Breast epithelium (tissue), 4 donors: ENCODE data around the gene IRS1. TPM values are rescaled to one million over a fixed set of nuclear protein-coding genes. Genes with fewer than 3 reads are reported as not detected.

ENCODE experiments used
- DNase-seq, 2 donors: peaks; one replicate each; pipeline ENCODE4 v3.0.0-alpha.2; 2019; ENCODE audit warnings: low spot score in 2 of 2
- H3K27ac ChIP-seq, 2 donors: fragments of 200-600 bp; sonication (generic) in 1 of 2; one replicate each; pipeline ENCODE4 v1.5.1; 2016 to 2019; ENCODE audit warnings: mild to moderate bottlenecking in 1 of 2
- H3K27me3 ChIP-seq, 2 donors: fragments of 200-600 bp; sonication (generic) in 1 of 2; one replicate each; pipeline versions ENCODE4 v1.5.1 to v1.6.0; 2017 to 2019; ENCODE audit warnings: control low read depth in 1 of 2, mild to moderate bottlenecking in 1 of 2
- H3K36me3 ChIP-seq: fragments of 200-600 bp; one replicate; pipeline ENCODE4 v1.5.1; 2019
- H3K4me1 ChIP-seq, 2 donors: fragments of 200-600 bp; sonication (generic); one replicate each; pipeline ENCODE4 v1.5.1; 2016 to 2019; ENCODE audit warnings: control low read depth in 1 of 2
- H3K4me3 ChIP-seq, 3 donors: fragments of 200-600 bp; sonication (generic); 1 replicate in 2 of 3; 2 replicates in 1 of 3; pipeline ENCODE4 v1.5.1; 2016 to 2019; ENCODE audit warnings: mild to moderate bottlenecking in 3 of 3, moderate library complexity in 2 of 3
- H3K9me3 ChIP-seq, 2 donors: fragments of 200-600 bp; sonication (generic) in 1 of 2; one replicate each; pipeline ENCODE4 v1.5.1; 2016 to 2019; ENCODE audit warnings: control low read depth in 1 of 2
- POLR2A ChIP-seq: fragments of 450-650 bp; IDR thresholded peaks from one replicate; pipeline ENCODE4 v1.6.1; 2016; ENCODE audit warnings: antibody characterized with exemption, mild to moderate bottlenecking, moderate library complexity
- POLR2AphosphoS5 ChIP-seq, 3 donors: sonication (generic); formaldehyde crosslinking; IDR thresholded peaks; one replicate each; pipeline ENCODE4 v1.6.1; 2017; ENCODE audit warnings: antibody characterized with exemption in 3 of 3
- intact Hi-C: fragments of 100-400 bp; cut with DNase I; formaldehyde crosslinking; loops from one replicate; pipeline ENCODE4 v1.15.1; 2023; ENCODE audit warnings: low total_unique reads
- total RNA-seq, 3 donors: library from RNA; depleted of rRNA; stranded (reverse); fragments of >200 nt; gene quantifications; one replicate each; pipeline ENCODE4 v1.1.0, GENCODE V29; 2016
- TF ChIP-seq, protein P1 (sequence below), 3 donors: fragments of 450-650 bp; IDR thresholded peaks; one replicate each; pipeline ENCODE4 v1.5.1; 2016 to 2017; ENCODE audit warnings: antibody characterized with exemption in 3 of 3, mild to moderate bottlenecking in 3 of 3, moderate library complexity in 3 of 3

The IRS1 gene, protein sequence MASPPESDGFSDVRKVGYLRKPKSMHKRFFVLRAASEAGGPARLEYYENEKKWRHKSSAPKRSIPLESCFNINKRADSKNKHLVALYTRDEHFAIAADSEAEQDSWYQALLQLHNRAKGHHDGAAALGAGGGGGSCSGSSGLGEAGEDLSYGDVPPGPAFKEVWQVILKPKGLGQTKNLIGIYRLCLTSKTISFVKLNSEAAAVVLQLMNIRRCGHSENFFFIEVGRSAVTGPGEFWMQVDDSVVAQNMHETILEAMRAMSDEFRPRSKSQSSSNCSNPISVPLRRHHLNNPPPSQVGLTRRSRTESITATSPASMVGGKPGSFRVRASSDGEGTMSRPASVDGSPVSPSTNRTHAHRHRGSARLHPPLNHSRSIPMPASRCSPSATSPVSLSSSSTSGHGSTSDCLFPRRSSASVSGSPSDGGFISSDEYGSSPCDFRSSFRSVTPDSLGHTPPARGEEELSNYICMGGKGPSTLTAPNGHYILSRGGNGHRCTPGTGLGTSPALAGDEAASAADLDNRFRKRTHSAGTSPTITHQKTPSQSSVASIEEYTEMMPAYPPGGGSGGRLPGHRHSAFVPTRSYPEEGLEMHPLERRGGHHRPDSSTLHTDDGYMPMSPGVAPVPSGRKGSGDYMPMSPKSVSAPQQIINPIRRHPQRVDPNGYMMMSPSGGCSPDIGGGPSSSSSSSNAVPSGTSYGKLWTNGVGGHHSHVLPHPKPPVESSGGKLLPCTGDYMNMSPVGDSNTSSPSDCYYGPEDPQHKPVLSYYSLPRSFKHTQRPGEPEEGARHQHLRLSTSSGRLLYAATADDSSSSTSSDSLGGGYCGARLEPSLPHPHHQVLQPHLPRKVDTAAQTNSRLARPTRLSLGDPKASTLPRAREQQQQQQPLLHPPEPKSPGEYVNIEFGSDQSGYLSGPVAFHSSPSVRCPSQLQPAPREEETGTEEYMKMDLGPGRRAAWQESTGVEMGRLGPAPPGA (N-terminal part only)
- 10 to 100 TPM; 18.4 to 48.3 (median 22.3) TPM for total RNA-seq

GRCh38 chr2:226799211-226799975 is at the start of gene IRS1:
IRS1 (minus strand) TSS chr2:226799820; CDS start chr2:226798738, 1,082 bp downstream.
- TF ChIP-seq, protein P1, sequence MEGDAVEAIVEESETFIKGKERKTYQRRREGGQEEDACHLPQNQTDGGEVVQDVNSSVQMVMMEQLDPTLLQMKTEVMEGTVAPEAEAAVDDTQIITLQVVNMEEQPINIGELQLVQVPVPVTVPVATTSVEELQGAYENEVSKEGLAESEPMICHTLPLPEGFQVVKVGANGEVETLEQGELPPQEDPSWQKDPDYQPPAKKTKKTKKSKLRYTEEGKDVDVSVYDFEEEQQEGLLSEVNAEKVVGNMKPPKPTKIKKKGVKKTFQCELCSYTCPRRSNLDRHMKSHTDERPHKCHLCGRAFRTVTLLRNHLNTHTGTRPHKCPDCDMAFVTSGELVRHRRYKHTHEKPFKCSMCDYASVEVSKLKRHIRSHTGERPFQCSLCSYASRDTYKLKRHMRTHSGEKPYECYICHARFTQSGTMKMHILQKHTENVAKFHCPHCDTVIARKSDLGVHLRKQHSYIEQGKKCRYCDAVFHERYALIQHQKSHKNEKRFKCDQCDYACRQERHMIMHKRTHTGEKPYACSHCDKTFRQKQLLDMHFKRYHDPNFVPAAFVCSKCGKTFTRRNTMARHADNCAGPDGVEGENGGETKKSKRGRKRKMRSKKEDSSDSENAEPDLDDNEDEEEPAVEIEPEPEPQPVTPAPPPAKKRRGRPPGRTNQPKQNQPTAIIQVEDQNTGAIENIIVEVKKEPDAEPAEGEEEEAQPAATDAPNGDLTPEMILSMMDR (IDR thresholded peaks at IDR 0.05): peak in 1 of 3 donors; percentile 31
- TF ChIP-seq POLR2A: no peak
- peak in 2 of 3 donors; percentile 48 to 50 for TF ChIP-seq POLR2AphosphoS5 (IDR thresholded peaks at IDR 0.05)
- H3K9me3 ChIP-seq: no peaks in the 10 kb centered on the region
- H3K36me3 ChIP-seq: no peaks in the 10 kb centered on the region
- peaks cover 0 to 2% of the 10 kb centered on the region in 2 donors for H3K4me1 ChIP-seq
- peak; percentile 54 to 66 for DNase-seq
- no peaks in the 10 kb centered on the region for H3K27me3 ChIP-seq
- H3K27ac ChIP-seq: peak within 1 kb of the TSS; percentile 95 to 97
- intact Hi-C loops: loop anchor here (10.0 kb wide), 1 partner anchor 55 kb away; no protein-coding TSS in a partner anchor
- H3K4me3 ChIP-seq: peak within 1 kb of the TSS; percentile 69 to 88 (median 87)

DNA sequence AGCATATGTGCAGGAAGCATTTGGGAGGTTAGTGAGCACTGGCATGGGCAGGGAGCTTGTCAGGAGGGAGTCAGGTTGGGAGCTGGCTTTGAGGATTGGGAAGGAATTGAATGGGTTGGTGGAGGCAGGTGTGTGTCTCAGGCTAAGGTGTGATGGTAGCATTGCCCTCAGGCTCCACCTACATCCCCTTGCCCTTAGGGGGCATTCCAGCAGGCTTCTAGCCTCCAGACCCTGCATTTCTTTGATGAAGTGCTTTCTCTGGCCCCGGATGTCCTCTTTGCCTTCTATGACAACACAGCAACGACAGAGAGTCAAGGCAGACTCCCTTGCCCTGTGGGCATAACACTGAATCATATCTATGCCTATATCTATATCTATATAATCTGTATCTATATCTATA is 49.7 kb upstream of the IRS1 start:
- Histone ChIP-seq H3K36me3 (no peaks in the 10 kb centered on the region), H3K4me3 (no peak overlapping the region), H3K9me3 (no peaks in the 10 kb centered on the region), H3K4me1 (no peaks in the 10 kb centered on the region), H3K27ac (no peak overlapping the region), H3K27me3 (no peaks in the 10 kb centered on the region)
- intact Hi-C loops: no loop called here
- TF ChIP-seq, protein P1 (IDR thresholded peaks at IDR 0.05): no peak
- TF ChIP-seq POLR2A (no peak), POLR2AphosphoS5 (IDR thresholded peaks at IDR 0.05) (no peak)
- no peak for DNase-seq

GRCh38 chr2:226847511-226847910 is 47.9 kb upstream of the IRS1 start:
- TF ChIP-seq, protein P1 (IDR thresholded peaks at IDR 0.05): no peak
- H3K4me1 ChIP-seq: no peaks in the 10 kb centered on the region
- H3K9me3 ChIP-seq: no peaks in the 10 kb centered on the region
- no peak overlapping the region for H3K4me3 ChIP-seq
- intact Hi-C loops: no loop called here
- no peak overlapping the region for H3K27ac ChIP-seq
- no peaks in the 10 kb centered on the region for H3K27me3 ChIP-seq
- no peaks in the 10 kb centered on the region for H3K36me3 ChIP-seq
- no peak for DNase-seq

DNA sequence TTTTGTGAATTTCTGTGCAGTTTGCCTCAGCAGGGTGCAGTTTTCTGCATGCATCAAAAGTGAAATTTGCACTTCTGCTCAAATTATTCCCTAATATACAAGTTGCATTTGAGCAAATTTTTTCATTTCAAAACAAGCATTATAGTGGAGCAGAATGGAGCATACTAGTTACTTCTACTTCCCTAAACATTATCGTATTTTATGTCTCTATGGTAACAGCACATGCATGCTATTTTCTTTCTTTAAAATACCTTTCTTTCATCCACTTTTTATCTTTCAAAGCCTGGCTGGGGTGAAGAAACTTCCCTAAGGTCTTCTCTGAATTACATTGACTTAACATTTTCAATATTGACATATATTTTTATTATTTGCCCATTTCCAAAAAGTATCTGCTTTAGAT is 47.5 kb upstream of the IRS1 start:
- intact Hi-C loops: no loop called here
- TF ChIP-seq, protein P1 (IDR thresholded peaks at IDR 0.05): no peak
- no peak for TF ChIP-seq POLR2AphosphoS5 (IDR thresholded peaks at IDR 0.05)
- no peak for TF ChIP-seq POLR2A
- Histone ChIP-seq H3K36me3 (no peaks in the 10 kb centered on the region), H3K27me3 (no peaks in the 10 kb centered on the region), H3K27ac (no peak overlapping the region), H3K4me1 (no peaks in the 10 kb centered on the region), H3K9me3 (no peaks in the 10 kb centered on the region), H3K4me3 (no peak overlapping the region)
- no peak for DNase-seq
